Measurements from ENCODE around the gene UROD. TPM values are rescaled to one million over a fixed set of nuclear protein-coding genes. Genes with fewer than 3 reads are reported as not detected.

UROD gene
- total RNA-seq, 2 experiments from 2014 or later = 109 to 113 TPM

DNA sequence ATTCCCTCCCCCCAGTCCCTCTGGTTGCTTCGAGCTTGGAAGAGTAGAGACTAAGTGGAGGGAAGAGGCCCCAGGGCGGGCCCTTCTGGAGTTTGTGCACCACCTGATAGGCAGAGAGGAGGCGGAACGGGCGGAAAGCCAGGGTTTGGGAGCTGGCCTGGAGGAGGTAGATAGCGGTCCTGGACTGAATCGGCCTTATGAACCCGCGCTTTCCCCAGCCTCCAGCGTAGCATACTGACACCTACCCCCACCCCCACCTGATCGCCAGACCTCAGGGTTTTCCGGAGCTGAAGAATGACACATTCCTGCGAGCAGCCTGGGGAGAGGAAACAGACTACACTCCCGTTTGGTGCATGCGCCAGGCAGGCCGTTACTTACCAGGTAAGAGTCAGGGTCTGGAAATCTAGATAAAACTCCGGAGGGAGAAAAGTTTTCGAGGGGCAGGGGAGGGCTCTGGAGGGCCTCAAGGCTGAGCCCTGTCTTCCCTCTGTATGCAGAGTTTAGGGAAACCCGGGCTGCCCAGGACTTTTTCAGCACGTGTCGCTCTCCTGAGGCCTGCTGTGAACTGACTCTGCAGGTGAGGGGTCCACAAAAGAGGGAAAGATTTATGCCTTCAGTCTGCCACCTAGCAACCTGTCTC, 705 bp downstream of the UROD start:
- H3K4me3 Mint-ChIP-seq = peak overlapping the region; percentile 77
- intact Hi-C loops (cut with micrococcal nuclease) = loop anchor here (5.0 to 10.0 kb wide), 2 partner anchors 182 to 480 kb away; partner anchors contain the start of gene TESK2
- POLR2A ChIA-PET = interaction anchor here (0.6 to 5.2 kb wide), 26 partner anchors 7 to 488 kb away, joined by 3 to 49 read pairs (median 4); partner anchors contain the start of genes EIF2B3, HPDL, MMACHC and MUTYH
- CTCF ChIA-PET = interaction anchor here (1.0 to 12.5 kb wide), 11 partner anchors 157 to 480 kb away, joined by 3 to 321 read pairs (median 5); partner anchors contain the start of genes MUTYH, TESK2 and TOE1
- H3K9me3 Mint-ChIP-seq = no peaks in the 10 kb centered on the region
- peak overlapping the region; percentile 92 for H3K27ac Mint-ChIP-seq
- peaks cover 31% of the 10 kb centered on the region for H3K4me1 Mint-ChIP-seq (ENCODE audit: low read depth)
- ATAC-seq (peak; percentile 9), DNase-seq (peak; percentile 58)
- H3K27me3 Mint-ChIP-seq = no peaks in the 10 kb centered on the region
- H3K36me3 Mint-ChIP-seq (ENCODE audit: low read depth) = peaks cover 8% of the 10 kb centered on the region
- TF ChIP-seq, protein P1, sequence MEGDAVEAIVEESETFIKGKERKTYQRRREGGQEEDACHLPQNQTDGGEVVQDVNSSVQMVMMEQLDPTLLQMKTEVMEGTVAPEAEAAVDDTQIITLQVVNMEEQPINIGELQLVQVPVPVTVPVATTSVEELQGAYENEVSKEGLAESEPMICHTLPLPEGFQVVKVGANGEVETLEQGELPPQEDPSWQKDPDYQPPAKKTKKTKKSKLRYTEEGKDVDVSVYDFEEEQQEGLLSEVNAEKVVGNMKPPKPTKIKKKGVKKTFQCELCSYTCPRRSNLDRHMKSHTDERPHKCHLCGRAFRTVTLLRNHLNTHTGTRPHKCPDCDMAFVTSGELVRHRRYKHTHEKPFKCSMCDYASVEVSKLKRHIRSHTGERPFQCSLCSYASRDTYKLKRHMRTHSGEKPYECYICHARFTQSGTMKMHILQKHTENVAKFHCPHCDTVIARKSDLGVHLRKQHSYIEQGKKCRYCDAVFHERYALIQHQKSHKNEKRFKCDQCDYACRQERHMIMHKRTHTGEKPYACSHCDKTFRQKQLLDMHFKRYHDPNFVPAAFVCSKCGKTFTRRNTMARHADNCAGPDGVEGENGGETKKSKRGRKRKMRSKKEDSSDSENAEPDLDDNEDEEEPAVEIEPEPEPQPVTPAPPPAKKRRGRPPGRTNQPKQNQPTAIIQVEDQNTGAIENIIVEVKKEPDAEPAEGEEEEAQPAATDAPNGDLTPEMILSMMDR (IDR thresholded peaks at IDR 0.05) = no peak

DNA sequence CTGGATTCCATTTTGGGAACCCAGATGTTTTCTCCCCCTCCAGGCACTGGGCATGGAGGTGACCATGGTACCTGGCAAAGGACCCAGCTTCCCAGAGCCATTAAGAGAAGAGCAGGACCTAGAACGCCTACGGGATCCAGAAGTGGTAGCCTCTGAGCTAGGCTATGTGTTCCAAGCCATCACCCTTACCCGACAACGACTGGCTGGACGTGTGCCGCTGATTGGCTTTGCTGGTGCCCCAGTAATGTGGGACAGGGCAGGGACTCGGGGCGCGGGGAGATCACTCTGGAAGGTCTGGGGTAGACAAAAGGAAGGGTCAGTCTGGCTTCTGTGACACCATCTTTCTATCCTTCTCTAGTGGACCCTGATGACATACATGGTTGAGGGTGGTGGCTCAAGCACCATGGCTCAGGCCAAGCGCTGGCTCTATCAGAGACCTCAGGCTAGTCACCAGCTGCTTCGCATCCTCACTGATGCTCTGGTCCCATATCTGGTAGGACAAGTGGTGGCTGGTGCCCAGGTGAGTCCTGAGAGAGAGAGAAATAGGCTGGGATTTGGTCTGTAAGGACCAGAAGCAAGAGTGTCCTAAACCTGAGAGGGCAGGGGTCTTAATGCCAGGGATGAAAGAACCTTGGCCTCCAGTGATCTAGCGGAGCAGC, 1.6 kb downstream of the UROD start:
- H3K27ac Mint-ChIP-seq = peak overlapping the region; percentile 17
- POLR2A ChIA-PET = interaction anchor here (0.6 to 5.2 kb wide), 8 partner anchors 23 to 314 kb away, joined by 3 to 40 read pairs (median 4); partner anchors contain the start of genes HPDL and RNU5D-1
- intact Hi-C loops (cut with micrococcal nuclease) = loop anchor here (1.0 to 10.0 kb wide), 3 partner anchors 181 to 479 kb away; partner anchors contain the start of gene TESK2
- CTCF ChIA-PET = interaction anchor here (0.7 to 12.5 kb wide), 36 partner anchors 9 to 485 kb away, joined by 3 to 321 read pairs (median 5); partner anchors contain the start of genes CCDC163, EIF2B3, MUTYH and TESK2
- no peak for ATAC-seq
- H3K4me1 Mint-ChIP-seq (ENCODE audit: low read depth) = peaks cover 31% of the 10 kb centered on the region
- no peak for DNase-seq
- H3K9me3 Mint-ChIP-seq = no peaks in the 10 kb centered on the region
- H3K36me3 Mint-ChIP-seq (ENCODE audit: low read depth) = peaks cover 8% of the 10 kb centered on the region
- peak overlapping the region; percentile 77 for H3K4me3 Mint-ChIP-seq
- H3K27me3 Mint-ChIP-seq = no peaks in the 10 kb centered on the region
- TF ChIP-seq, protein P1 (IDR thresholded peaks at IDR 0.05) = no peak

DNA sequence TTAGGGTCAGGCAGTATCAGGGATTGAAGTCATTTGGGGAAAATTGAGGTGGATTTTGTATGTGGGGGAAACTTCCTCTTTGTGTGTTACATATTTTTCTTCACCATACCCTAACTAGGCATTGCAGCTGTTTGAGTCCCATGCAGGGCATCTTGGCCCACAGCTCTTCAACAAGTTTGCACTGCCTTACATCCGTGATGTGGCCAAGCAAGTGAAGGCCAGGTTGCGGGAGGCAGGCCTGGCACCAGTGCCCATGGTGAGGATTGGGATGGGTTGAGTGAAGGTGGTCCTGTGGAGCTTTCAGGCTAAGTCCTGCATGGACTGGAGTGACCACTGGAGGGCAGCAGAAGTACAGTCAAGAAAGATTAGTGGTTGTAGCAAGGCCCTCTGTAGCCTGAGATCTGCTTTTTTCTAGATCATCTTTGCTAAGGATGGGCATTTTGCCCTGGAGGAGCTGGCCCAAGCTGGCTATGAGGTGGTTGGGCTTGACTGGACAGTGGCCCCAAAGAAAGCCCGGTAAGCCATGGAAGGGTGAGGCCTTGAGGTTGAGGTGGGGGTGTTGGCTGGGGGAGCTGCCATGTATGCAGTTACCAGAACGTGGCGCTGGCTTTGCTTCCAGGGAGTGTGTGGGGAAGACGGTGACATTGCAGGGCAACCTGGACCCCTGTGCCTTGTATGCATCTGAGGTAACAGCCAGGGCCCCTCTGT, 2.4 kb downstream of the UROD start:
- peak overlapping the region; percentile 77 for H3K4me3 Mint-ChIP-seq
- POLR2A ChIA-PET = interaction anchor here (0.6 to 5.2 kb wide), 8 partner anchors 23 to 326 kb away, joined by 3 to 40 read pairs (median 4); partner anchors contain the start of genes MUTYH and RNU5D-1
- intact Hi-C loops (cut with micrococcal nuclease) = loop anchor here (1.0 to 10.0 kb wide), 3 partner anchors 180 to 478 kb away; partner anchors contain the start of gene TESK2
- peaks cover 28% of the 10 kb centered on the region for H3K4me1 Mint-ChIP-seq (ENCODE audit: low read depth)
- H3K9me3 Mint-ChIP-seq = no peaks in the 10 kb centered on the region
- peak; percentile 27 for ATAC-seq
- TF ChIP-seq, protein P1 (IDR thresholded peaks at IDR 0.05) = peak; percentile 83
- CTCF ChIA-PET = interaction anchor here (0.6 to 12.5 kb wide), 39 partner anchors 10 to 484 kb away, joined by 3 to 321 read pairs (median 4); partner anchors contain the start of genes CCDC163, EIF2B3, MUTYH and TESK2
- no peaks in the 10 kb centered on the region for H3K27me3 Mint-ChIP-seq
- peaks cover 8% of the 10 kb centered on the region for H3K36me3 Mint-ChIP-seq (ENCODE audit: low read depth)
- peak overlapping the region; percentile 51 for H3K27ac Mint-ChIP-seq
- DNase-seq = peak; percentile 89

DNA sequence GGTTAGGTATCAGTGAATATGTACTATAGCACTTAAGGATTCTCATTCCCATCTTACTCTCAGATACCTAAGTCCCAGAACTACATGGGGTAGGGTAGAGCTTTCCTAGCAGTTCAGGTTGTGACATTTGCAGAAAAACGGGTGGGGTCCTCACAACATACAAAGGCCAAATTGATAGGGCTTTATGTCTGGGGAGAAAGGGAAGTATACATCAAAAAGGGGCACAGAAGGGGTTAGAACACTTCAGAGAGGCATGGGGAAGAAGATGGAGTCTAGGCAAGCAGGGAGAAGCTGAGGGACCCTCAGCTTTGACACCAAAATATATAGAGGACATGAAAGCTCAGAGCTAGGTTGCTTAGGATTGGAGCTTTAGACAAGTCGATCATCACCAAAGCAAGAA, 3.6 kb downstream of the UROD start:
- ChIA-PET POLR2A (interaction anchor here (0.5 to 1.9 kb wide), 3 partner anchors 261 to 287 kb away, joined by 3 to 7 read pairs (median 3); no protein-coding TSS in a partner anchor), CTCF (interaction anchor here (0.6 to 12.5 kb wide), 6 partner anchors 18 to 477 kb away, joined by 3 to 321 read pairs (median 4); partner anchors contain the start of gene TESK2)
- DNase-seq (no peak), ATAC-seq (no peak)
- TF ChIP-seq, protein P1 (IDR thresholded peaks at IDR 0.05) = no peak
- Mint-ChIP-seq H3K27me3 (no peaks in the 10 kb centered on the region), H3K27ac (no peak overlapping the region), H3K4me3 (no peak overlapping the region), H3K9me3 (no peaks in the 10 kb centered on the region), H3K36me3 (ENCODE audit: low read depth) (peaks cover 8% of the 10 kb centered on the region), H3K4me1 (ENCODE audit: low read depth) (peaks cover 19% of the 10 kb centered on the region)
- intact Hi-C loops (cut with micrococcal nuclease) = loop anchor here (10.0 kb wide), 1 partner anchor 179 kb away; no protein-coding TSS in a partner anchor

All from activated CD8-positive, alpha-beta T cell treated with anti-CD3 and anti-CD28 coated beads for 36 hours (primary cell).